ENCODE data around the gene ACYP1. TPM values are rescaled to one million over a fixed set of nuclear protein-coding genes. Genes with fewer than 3 reads are reported as not detected.

ACYP1 gene
- total and polyA plus RNA-seq, 2 of the 13 experiments (the other 11 are each of a cell fraction or from before 2014, with no cell fraction given), result 9.7 to 22.4 TPM

GRCh38 chr14:75051556-75051899, 12.3 kb downstream of the ACYP1 start (continued):
- TF ChIP-seq ZNF280D (CRISPR knock-in tag; IDR thresholded peaks at IDR 0.05) (no peak), PRMT3 (CRISPR knock-in tag; IDR thresholded peaks at IDR 0.05; ENCODE audit: borderline replicate concordance, low read depth) (no peak), AHDC1 (CRISPR knock-in tag; IDR thresholded peaks at IDR 0.05; ENCODE audit: borderline replicate concordance) (no peak), ZNF878 (CRISPR knock-in tag; IDR thresholded peaks at IDR 0.05) (0 out of 2 replicates have a peak, but pooled peaks have one; percentile 19), CENPT (CRISPR knock-in tag; IDR thresholded peaks at IDR 0.05; ENCODE audit: low read depth) (no peak), EEA1 (CRISPR knock-in tag; IDR thresholded peaks at IDR 0.05; ENCODE audit: borderline replicate concordance) (no peak), ZNF496 (CRISPR knock-in tag; IDR thresholded peaks at IDR 0.05; ENCODE audit: insufficient replicate concordance) (no peak), SNRNP70 (IDR thresholded peaks at IDR 0.05; ENCODE audit: low read depth, low read length) (no peak), ZNF883 (CRISPR knock-in tag; IDR thresholded peaks at IDR 0.05; ENCODE audit: not compliant biosample characterization) (no peak), LCORL (IDR thresholded peaks at IDR 0.05) (no peak), LCORL (CRISPR knock-in tag; IDR thresholded peaks at IDR 0.05) (0 out of 2 replicates have a peak, but pooled peaks have one; percentile 8), CCDC6 (CRISPR knock-in tag; IDR thresholded peaks at IDR 0.05) (no peak), GRHL1 (CRISPR knock-in tag; conservative IDR thresholded peaks at IDR 0.05) (no peak), GLMP (CRISPR knock-in tag; IDR thresholded peaks at IDR 0.05; ENCODE audit: borderline replicate concordance) (no peak), ZNF746 (CRISPR knock-in tag; IDR thresholded peaks at IDR 0.05) (no peak), CSRNP2 (CRISPR knock-in tag; conservative IDR thresholded peaks at IDR 0.05; ENCODE audit: low read depth) (no peak)

Data from HepG2 (cell line).